Measurements from ENCODE around the gene ESR2. TPM values are rescaled to one million over a fixed set of nuclear protein-coding genes. Genes with fewer than 3 reads are reported as not detected.

Gene ESR2
- total and polyA plus RNA-seq, 2 of the 8 experiments (the other 6 are each of a cell fraction or from before 2014, with no cell fraction given) = 0.19 to 0.23 TPM

DNA sequence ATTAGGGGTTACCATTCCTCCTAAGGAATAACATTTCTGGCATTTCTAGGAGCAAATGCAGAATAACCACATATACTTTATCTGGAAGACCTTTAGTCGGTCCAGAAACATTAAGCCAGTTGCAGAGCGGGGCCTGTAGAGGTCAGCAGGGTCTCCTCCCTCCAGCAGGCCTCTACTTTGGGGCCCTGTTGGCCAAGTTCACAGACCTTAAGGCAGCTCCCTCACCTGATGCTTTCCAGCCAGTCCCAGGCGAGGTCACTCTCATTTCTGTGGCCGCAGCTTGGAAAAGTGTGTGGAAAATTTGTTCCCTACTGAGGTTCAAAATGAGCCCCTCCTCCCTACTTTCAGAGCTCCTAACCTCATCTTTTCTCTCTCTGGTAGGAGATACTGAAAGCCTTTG, 74.1 kb downstream of the ESR2 start (continued):
- no peak for TF ChIP-seq POLR2AphosphoS5 (IDR thresholded peaks at IDR 0.05; ENCODE audit: low read depth, low read length)
- TF ChIP-seq GTF2F1 (IDR thresholded peaks at IDR 0.05; ENCODE audit: borderline replicate concordance, low read depth, low read length) = no peak
